H1 (cell line): Measurements from ENCODE around the gene TIAM2. TPM values are rescaled to one million over a fixed set of nuclear protein-coding genes. Genes with fewer than 3 reads are reported as not detected.

ENCODE experiments used
- CTCF ChIA-PET: fragments of 300-600 bp; sonication (Branson Sonifier 250); formaldehyde crosslinking; loops from one replicate; lab custom pipeline; 2021; ENCODE audit not compliant: partially characterized antibody; lab: Charles Lee
- POLR2A ChIA-PET: fragments of 300-600 bp; sonication (Branson Sonifier 250); formaldehyde crosslinking; loops from one replicate; lab custom pipeline; 2021; ENCODE audit warnings: inconsistent platforms; ENCODE audit not compliant: partially characterized antibody; lab: Charles Lee
- DNase-seq, 2 experiments: peaks; one replicate each; pipeline versions ENCODE4 v3.0.0 to v3.0.0-alpha.2; 2010 to 2022; ENCODE audit warnings: low spot score in 2 of 2, low read depth in 1 of 2, mixed read lengths in 1 of 2
- FAIRE-seq: peaks from 2 replicates; lab custom pipeline; 2011; peaks lifted over from hg19 to GRCh38; lab: Jason Lieb, UNC
- H2AFZ ChIP-seq: 2 replicates; pipeline ENCODE4 v1.8.1; 2012; ENCODE audit warnings: low read length, inconsistent platforms
- H2AK5ac ChIP-seq: 2 replicates; pipeline ENCODE4 v1.6.1; 2013; ENCODE audit warnings: low read depth, low read length
- H2BK120ac ChIP-seq: replicated peaks from 2 replicates; pipeline ENCODE3; 2013; ENCODE audit warnings: low read depth, low read length, inconsistent platforms
- H2BK12ac ChIP-seq: 2 replicates; pipeline ENCODE4 v1.6.1; 2013; ENCODE audit warnings: low read depth, low read length
- H2BK15ac ChIP-seq: 2 replicates; pipeline ENCODE4 v1.6.1; 2013; ENCODE audit warnings: low read length
- H2BK20ac ChIP-seq: 2 replicates; pipeline ENCODE4 v1.6.1; 2013; ENCODE audit warnings: low read length
- H2BK5ac ChIP-seq: 2 replicates; pipeline ENCODE4 v1.6.1; 2013; ENCODE audit warnings: low read depth, low read length
- H3K14ac ChIP-seq: 2 replicates; pipeline ENCODE4 v1.6.1; 2013; ENCODE audit warnings: inconsistent platforms; ENCODE audit not compliant: insufficient read length
- H3K18ac ChIP-seq: 2 replicates; pipeline ENCODE4 v1.6.1; 2013; ENCODE audit warnings: low read length; ENCODE audit errors: extremely low read depth
- H3K23ac ChIP-seq: 2 replicates; pipeline ENCODE4 v1.6.1; 2013; ENCODE audit warnings: inconsistent platforms; ENCODE audit not compliant: insufficient read length
- H3K23me2 ChIP-seq: 2 replicates; pipeline ENCODE4 v1.6.1; 2013; ENCODE audit warnings: low read depth, low read length
- H3K27ac ChIP-seq: 2 replicates; pipeline ENCODE4 v1.6.1; 2011; ENCODE audit warnings: low read depth, low read length, inconsistent platforms
- H3K27me3 ChIP-seq, 4 experiments: replicated peaks in 1 of 4; 1 replicate in 1 of 4; 2 replicates in 3 of 4; pipeline versions ENCODE4 v1.6.1 to v1.8.1; 2011 to 2013; ENCODE audit warnings: low read length in 3 of 4, mild to moderate bottlenecking in 3 of 4, inconsistent platforms in 2 of 4, mixed read lengths in 2 of 4, moderate library complexity in 1 of 4; ENCODE audit not compliant: control insufficient read depth in 3 of 4, insufficient read depth in 3 of 4; ENCODE audit errors: extremely low read depth in 1 of 4
- H3K36me3 ChIP-seq, 4 experiments: 2 replicates each; pipeline versions ENCODE4 v1.6.1 to v1.8.1; 2011 to 2013; ENCODE audit warnings: mild to moderate bottlenecking in 4 of 4, low read length in 3 of 4, moderate library complexity in 2 of 4, control low read depth in 1 of 4, inconsistent platforms in 1 of 4; ENCODE audit not compliant: insufficient read depth in 4 of 4, control insufficient read depth in 2 of 4
- H3K4ac ChIP-seq: replicated peaks from 2 replicates; pipeline ENCODE3; 2013; ENCODE audit warnings: low read length, low read depth, mixed read lengths, inconsistent platforms; ENCODE audit not compliant: insufficient read length
- H3K4me1 ChIP-seq, 4 experiments: replicated peaks in 1 of 4; 1 replicate in 1 of 4; 2 replicates in 3 of 4; pipeline versions ENCODE4 v1.6.1 to v1.8.1; 2011 to 2013; ENCODE audit warnings: low read length in 3 of 4, inconsistent platforms in 2 of 4, mixed read lengths in 1 of 4; ENCODE audit not compliant: insufficient read depth in 4 of 4, control insufficient read depth in 3 of 4
- H3K4me2 ChIP-seq, 2 experiments: 2 replicates each; pipeline versions ENCODE4 v1.6.1 to v1.8.1; 2011 to 2013; ENCODE audit warnings: low read depth in 2 of 2, low read length in 2 of 2, control low read depth in 1 of 2, inconsistent platforms in 1 of 2, mild to moderate bottlenecking in 1 of 2; ENCODE audit not compliant: insufficient read depth in 1 of 2
- H3K4me3 ChIP-seq, 4 experiments: fragments of 200-600, 300-600 bp in 1 of 4; sonication (generic), shearing (Covaris generic), sonication (Bioruptor Twin) in 1 of 4; 2 replicates each; pipeline versions ENCODE4 v1.5.1 to v1.8.1; 2011 to 2016; ENCODE audit warnings: low read length in 4 of 4, low read depth in 3 of 4, control low read depth in 2 of 4, inconsistent platforms in 2 of 4, mild to moderate bottlenecking in 2 of 4, mixed read lengths in 1 of 4, moderate library complexity in 1 of 4; ENCODE audit not compliant: insufficient read depth in 2 of 4; ENCODE audit errors: extremely low read depth in 1 of 4
- H3K56ac ChIP-seq: replicated peaks from 2 replicates; pipeline ENCODE3; 2013; ENCODE audit warnings: low read depth, mild to moderate bottlenecking, mixed read lengths, low read length, inconsistent platforms; ENCODE audit not compliant: insufficient read length
- H3K79me1 ChIP-seq: 2 replicates; pipeline ENCODE4 v1.6.1; 2013; ENCODE audit warnings: low read depth, low read length, control low read depth
- H3K79me2 ChIP-seq, 2 experiments: 2 replicates each; pipeline versions ENCODE4 v1.6.1 to v1.8.1; 2012 to 2013; ENCODE audit warnings: low read length in 2 of 2, mild to moderate bottlenecking in 2 of 2, inconsistent platforms in 1 of 2; ENCODE audit not compliant: insufficient read depth in 2 of 2, control insufficient read depth in 1 of 2
- H3K9ac ChIP-seq, 4 experiments: replicated peaks in 1 of 4; 1 replicate in 1 of 4; 2 replicates in 3 of 4; pipeline versions ENCODE4 v1.6.1 to v1.8.1; 2011 to 2013; ENCODE audit warnings: low read depth in 3 of 4, low read length in 3 of 4, control low read depth in 2 of 4, mild to moderate bottlenecking in 2 of 4, moderate library complexity in 2 of 4, inconsistent platforms in 1 of 4; ENCODE audit errors: extremely low read depth in 1 of 4
- H3K9me3 ChIP-seq, 2 experiments: 2 replicates each; pipeline versions ENCODE4 v1.6.1 to v1.8.1; 2012 to 2013; ENCODE audit warnings: mild to moderate bottlenecking in 2 of 2, moderate library complexity in 2 of 2, control low read depth in 1 of 2, inconsistent platforms in 1 of 2, low read depth in 1 of 2, low read length in 1 of 2, mixed read lengths in 1 of 2; ENCODE audit not compliant: insufficient read depth in 2 of 2
- H4K20me1 ChIP-seq, 2 experiments: replicated peaks in 1 of 2; 2 replicates each; pipeline versions ENCODE3 to v1.8.1; 2011 to 2013; ENCODE audit warnings: inconsistent platforms in 2 of 2, low read length in 2 of 2, mild to moderate bottlenecking in 1 of 2; ENCODE audit not compliant: insufficient read depth in 2 of 2, control insufficient read depth in 1 of 2
- H4K5ac ChIP-seq: 2 replicates; pipeline ENCODE4 v1.6.1; 2013; ENCODE audit warnings: low read length, low read depth, mixed read lengths, inconsistent platforms; ENCODE audit not compliant: insufficient read length
- H4K8ac ChIP-seq: 2 replicates; pipeline ENCODE4 v1.8.0; 2013; ENCODE audit warnings: mild to moderate bottlenecking, moderate library complexity, low read length, inconsistent platforms; ENCODE audit not compliant: insufficient read depth; ENCODE audit errors: extremely low read depth
- H4K91ac ChIP-seq: replicated peaks from 2 replicates; pipeline ENCODE3; 2013; ENCODE audit warnings: low read length, mixed read lengths, inconsistent platforms; ENCODE audit not compliant: insufficient read length
- CHD1 ChIP-seq: IDR thresholded peaks from 2 replicates; pipeline ENCODE4 v1.6.1; 2012; ENCODE audit warnings: low read depth, low read length, improper control_type of control experiment
- EP300 ChIP-seq, 2 experiments: IDR thresholded peaks; 1 replicate in 1 of 2; 2 replicates in 1 of 2; pipeline ENCODE4 v1.6.1; 2011 to 2012; ENCODE audit warnings: low read depth in 2 of 2, low read length in 2 of 2, mild to moderate bottlenecking in 2 of 2, borderline replicate concordance in 1 of 2, inconsistent platforms in 1 of 2, moderate library complexity in 1 of 2
- EZH2 ChIP-seq: fragments of 200-600 bp; sonication (generic); IDR thresholded peaks from 2 replicates; pipeline ENCODE4 v1.7.1; 2012; ENCODE audit warnings: low read depth, mild to moderate bottlenecking, moderate library complexity, low read length, inconsistent platforms; ENCODE audit not compliant: severe bottlenecking
- MAFK ChIP-seq: IDR thresholded peaks from 2 replicates; pipeline ENCODE4 v1.6.1; 2012; ENCODE audit warnings: low read depth, mild to moderate bottlenecking, improper control_type of control experiment, low read length
- RAD21 ChIP-seq, 2 experiments: IDR thresholded peaks in 1 of 2; conservative IDR thresholded peaks in 1 of 2; 2 replicates each; pipeline ENCODE4 v1.6.1; 2011; ENCODE audit warnings: low read depth in 2 of 2, low read length in 2 of 2, improper control_type of control experiment in 1 of 2, inconsistent platforms in 1 of 2, mild to moderate bottlenecking in 1 of 2, moderate library complexity in 1 of 2
- SP1 ChIP-seq: IDR thresholded peaks from 2 replicates; pipeline ENCODE4 v1.6.1; 2011; ENCODE audit warnings: low read depth, low read length
- SP2 ChIP-seq: IDR thresholded peaks from 2 replicates; pipeline ENCODE4 v1.6.1; 2012; ENCODE audit warnings: mild to moderate bottlenecking, low read length, inconsistent platforms
- TAF7 ChIP-seq: optimal IDR thresholded peaks from 2 replicates; pipeline ENCODE3; 2011; ENCODE audit warnings: low read depth, mild to moderate bottlenecking, inconsistent platforms, low read length, moderate library complexity, borderline replicate concordance
- WGBS, 2 experiments: shearing (Covaris generic) in 1 of 2; methylation state at CpG; one replicate each; pipeline versions ENCODE4 v1.1.6 to v1.1.7; 2013 to 2015; ENCODE audit warnings: low lambda C conversion rate in 2 of 2, mixed read lengths in 2 of 2, inconsistent platforms in 1 of 2, low coverage in 1 of 2, missing lambda C conversion rate in 1 of 2; ENCODE audit not compliant: insufficient replicate concordance in 2 of 2, insufficient coverage in 1 of 2, insufficient read length in 1 of 2; ENCODE audit errors: extremely low coverage in 1 of 2, missing lambda C conversion rate in 1 of 2; 5-methylcytosine and 5-hydroxymethylcytosine counted together
- polyA plus RNA-seq, 7 experiments: library from polyadenylated mRNA; depleted of rRNA in 3 of 7; stranded (reverse) in 5 of 7; unstranded in 2 of 7; fragments of >200 nt in 5 of 7; fragments of 200-250 nt in 2 of 7; gene quantifications; 1 replicate in 5 of 7; 2 replicates in 1 of 7; 4 replicates in 1 of 7; pipeline versions ENCODE4 v1.2.1 to v1.2.3, GENCODE V29; 2011 to 2013; ENCODE audit warnings: missing spikeins in 2 of 7, mixed read lengths in 2 of 7
- total RNA-seq: library from RNA; stranded (reverse); fragmentation: NEBNext Ultra II Directional; extraction: Animal tissue kit (Norgen Biotek cat#: 25700); gene quantifications from 2 replicates; pipeline ENCODE4 v1.2.1, GENCODE V29; 2021
- TF ChIP-seq, protein P1 (sequence below): IDR thresholded peaks from 2 replicates; pipeline ENCODE4 v1.6.1; 2011; ENCODE audit warnings: low read length, improper control_type of control experiment

TIAM2 gene
- total and polyA plus RNA-seq, 2 of the 8 experiments (the other 6 are each of a cell fraction or from before 2014, with no cell fraction given): 7.4 to 23.9 TPM

DNA sequence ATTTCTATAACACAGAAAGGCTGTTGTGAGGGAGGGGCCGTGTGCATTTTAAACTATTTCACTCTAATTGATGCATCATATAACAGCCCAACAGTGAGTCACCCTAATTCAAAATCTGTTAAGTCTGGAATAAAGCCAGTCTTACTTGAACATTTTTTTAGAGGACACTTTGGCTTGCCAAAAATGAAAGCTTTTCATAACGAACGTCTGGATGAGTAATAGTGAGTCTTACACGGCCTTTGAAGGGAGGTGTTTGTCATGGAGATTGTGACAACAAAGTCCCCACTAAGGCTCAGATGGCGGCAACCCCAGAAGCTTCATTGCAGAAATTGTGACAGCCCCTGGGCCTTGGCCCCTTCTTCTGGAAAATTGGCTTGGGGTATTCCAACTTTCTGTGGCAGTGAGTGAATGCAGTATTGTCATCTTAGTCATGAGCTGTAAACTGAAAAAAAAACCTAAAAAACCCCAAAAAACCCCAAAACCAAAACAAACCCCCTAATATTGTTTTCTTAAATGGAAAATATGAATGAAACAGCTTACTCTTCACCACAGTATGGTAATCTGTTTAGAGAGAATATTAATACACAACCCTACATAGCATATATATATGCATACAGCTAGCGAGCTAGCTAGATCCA is 176.1 kb downstream of the TIAM2 start:
- Histone ChIP-seq H2BK20ac (no peak overlapping the region), H4K91ac (no peak overlapping the region), H3K56ac (no peak overlapping the region), H3K9me3 (no peaks in the 10 kb centered on the region), H4K20me1 (no peaks in the 10 kb centered on the region), H3K36me3 (no peaks in the 10 kb centered on the region; a peak in 1 of 8 replicates), H3K27me3 (no peaks in the 10 kb centered on the region), H4K5ac (no peak overlapping the region), H3K23me2 (no peaks in the 10 kb centered on the region), H3K9ac (no peak overlapping the region), H3K79me1 (no peaks in the 10 kb centered on the region), H3K14ac (no peak overlapping the region), H3K4me1 (peaks cover 2 to 11% (median 7%) of the 10 kb centered on the region in 4 experiments; a peak in 6 of 7 replicates), H3K27ac (no peak overlapping the region), H3K23ac (no peak overlapping the region), H2BK5ac (no peak overlapping the region), H4K8ac (no peak overlapping the region), H2AFZ (no peak overlapping the region), H3K4ac (no peak overlapping the region), H2BK12ac (no peak overlapping the region), H3K18ac (no peak overlapping the region), H2AK5ac (no peak overlapping the region)
- POLR2A ChIA-PET: interaction anchor here (1.2 kb wide), 1 partner anchor 19 kb away, joined by 3 read pairs; no protein-coding TSS in a partner anchor
- FAIRE-seq (no peak), DNase-seq (no peak)
- WGBS, 2 experiments: 71% methylated on average over 6 of the region's 6 CpGs; no CpG with 5 or more reads in 1 of the 2 experiments
- CTCF ChIA-PET: interaction anchor here (0.8 to 5.6 kb wide), 11 partner anchors 19 to 303 kb away, joined by 3 to 60 read pairs (median 3); no protein-coding TSS in a partner anchor
- TF ChIP-seq SP2 (no peak), CHD1 (no peak), TAF7 (no peak), SP1 (no peak), EP300 (IDR thresholded peaks at IDR 0.05; ENCODE audit: borderline replicate concordance in 1 of 2, low read depth in 2 of 2, low read length in 2 of 2) (no peak), RAD21 (IDR thresholded peaks at IDR 0.05 in 1 of 2, conservative IDR thresholded peaks at IDR 0.05 in 1 of 2; ENCODE audit: low read depth in 2 of 2, low read length in 2 of 2) (no peak), MAFK (no peak), EZH2 (no peak)
- TF ChIP-seq, protein P1, sequence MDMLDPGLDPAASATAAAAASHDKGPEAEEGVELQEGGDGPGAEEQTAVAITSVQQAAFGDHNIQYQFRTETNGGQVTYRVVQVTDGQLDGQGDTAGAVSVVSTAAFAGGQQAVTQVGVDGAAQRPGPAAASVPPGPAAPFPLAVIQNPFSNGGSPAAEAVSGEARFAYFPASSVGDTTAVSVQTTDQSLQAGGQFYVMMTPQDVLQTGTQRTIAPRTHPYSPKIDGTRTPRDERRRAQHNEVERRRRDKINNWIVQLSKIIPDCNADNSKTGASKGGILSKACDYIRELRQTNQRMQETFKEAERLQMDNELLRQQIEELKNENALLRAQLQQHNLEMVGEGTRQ: no peak
- TF ChIP-seq, all 59 proteins: peak for 0
- Histone ChIP-seq H3K4me3 (no peak overlapping the region), H3K4me2 (no peak overlapping the region), H2BK15ac (no peak overlapping the region), H2BK120ac (no peak overlapping the region), H3K79me2 (no peaks in the 10 kb centered on the region)
